ENCODE results near the gene MAP3K20. TPM values are rescaled to one million over a fixed set of nuclear protein-coding genes. Genes with fewer than 3 reads are reported as not detected.

Gene MAP3K20
- total and polyA plus RNA-seq, 2 of the 4 experiments (the other 2 are of a cell fraction): 27.5 to 84.4 TPM

DNA sequence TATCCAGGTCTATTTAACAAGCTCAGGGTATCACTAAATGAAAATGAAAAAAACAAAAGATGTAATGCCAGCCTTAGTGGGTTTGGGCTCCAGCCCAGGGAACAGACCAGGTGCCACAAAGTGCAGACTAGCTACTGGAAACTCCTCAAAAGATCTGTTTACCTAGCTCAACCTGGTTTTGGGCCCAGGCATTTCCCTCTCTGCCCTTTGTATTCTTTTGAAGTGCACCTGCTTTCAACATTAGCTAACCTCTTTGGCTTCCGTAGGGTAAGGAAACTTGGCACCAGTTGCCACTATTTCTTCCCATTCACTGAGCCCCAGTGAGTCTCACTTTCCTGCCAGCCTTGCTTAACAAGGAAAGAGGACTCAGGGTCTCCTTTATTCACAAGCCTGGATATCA, 155.4 kb downstream of the MAP3K20 start:
- H3K27me3 ChIP-seq (ENCODE audit: control insufficient read depth, insufficient read depth, low read length): no peaks in the 10 kb centered on the region
- H3K79me1 ChIP-seq (ENCODE audit: low read depth in 1 of 2, low read length in 2 of 2): no peaks in the 10 kb centered on the region
- in situ Hi-C loops (cut with MboI; ENCODE audit: low sequenced_read_pairs): no loop called here
- no peak overlapping the region for H2BK5ac ChIP-seq (ENCODE audit: low read depth, low read length, poor library complexity, severe bottlenecking)
- no peak overlapping the region for H2BK15ac ChIP-seq (ENCODE audit: low read depth, low read length)
- no peaks in the 10 kb centered on the region for H3K9me3 ChIP-seq (ENCODE audit: control insufficient read depth, insufficient read depth, low read length)
- dilution Hi-C loops (cut with HindIII; ENCODE audit: low sequenced_read_pairs, unreplicated experiment): no loop called here
- ChIA-PET CTCF (no interaction called here), POLR2A (ENCODE audit: unreplicated experiment) (no interaction called here)
- no peak overlapping the region for H3K9ac ChIP-seq (ENCODE audit: low read depth, low read length)
- no peak overlapping the region for H3K23ac ChIP-seq (ENCODE audit: low read depth, low read length)
- H3K9me1 ChIP-seq (ENCODE audit: insufficient read depth, low read length): peaks cover 5% of the 10 kb centered on the region; the same call in 1 of the 2 replicates
- no peak overlapping the region for H4K8ac ChIP-seq (ENCODE audit: low read depth in 2 of 2, low read length in 2 of 2)
- H3K4me1 ChIP-seq (ENCODE audit: control insufficient read depth, insufficient read depth, low read length): peaks cover 2% of the 10 kb centered on the region; the same call in 1 of the 2 replicates
- no peak for ATAC-seq (ENCODE audit: low read depth)
- no peak overlapping the region for H3K56ac ChIP-seq (ENCODE audit: extremely low read depth, insufficient read depth, low read length)
- no peak overlapping the region for H4K91ac ChIP-seq (ENCODE audit: insufficient read depth, low read depth, low read length)
- TF ChIP-seq FOS (IDR thresholded peaks at IDR 0.05; ENCODE audit: low read depth, low read length): no peak
- TF ChIP-seq RAD21 (IDR thresholded peaks at IDR 0.05; ENCODE audit: low read length): no peak
- TF ChIP-seq SMC3 (IDR thresholded peaks at IDR 0.05; ENCODE audit: low read depth, low read length): no peak
- no peak overlapping the region for H3K14ac ChIP-seq (replicated peaks; ENCODE audit: low read depth, low read length)
- H2BK120ac ChIP-seq (ENCODE audit: low read depth, low read length): no peak overlapping the region
- H3K4ac ChIP-seq (ENCODE audit: low read depth, low read length): no peak overlapping the region
- no peak overlapping the region for H3K4me3 ChIP-seq (ENCODE audit: insufficient read depth, low read depth, low read length)
- intact Hi-C loops (cut with micrococcal nuclease): no loop called here
- H3K18ac ChIP-seq (ENCODE audit: low read depth, low read length): no peak overlapping the region
- no TSS peak for BruUV-seq (replicated peaks)
- peaks cover 12% of the 10 kb centered on the region for H3K36me3 ChIP-seq (ENCODE audit: control insufficient read depth, insufficient read depth, low read length)
- no peak overlapping the region for H3K4me2 ChIP-seq (ENCODE audit: low read depth, low read length)
- H2BK20ac ChIP-seq (ENCODE audit: low read depth, low read length): no peak overlapping the region
- DNase-seq: no peak
- no peak overlapping the region for H3K27ac ChIP-seq (ENCODE audit: insufficient read depth, low read length)
- H4K5ac ChIP-seq (ENCODE audit: low read depth, low read length): no peak overlapping the region
- no CpG with 5 or more reads among the region's 1 CpG for WGBS, 2 experiments (ENCODE audit: extremely low coverage in 2 of 2, insufficient read length in 1 of 2)
- H2AK9ac ChIP-seq (replicated peaks; ENCODE audit: low read depth, low read length, poor library complexity): no peak overlapping the region
- H4K20me1 ChIP-seq (ENCODE audit: insufficient read depth, low read length): no peaks in the 10 kb centered on the region
- no peak overlapping the region for H2AFZ ChIP-seq (replicated peaks; ENCODE audit: low read length, poor library complexity)
- H2AK5ac ChIP-seq (ENCODE audit: low read depth, low read length): no peak overlapping the region
